DOHH2 (cell line): ENCODE data around the gene FKBP7.
"Not testable (repeated sequence)": the region's sequence is repeated elsewhere in the genome, so short reads cannot be mapped to it uniquely, and the experiment has no call there.

Source experiments
- H3F3A ChIP-seq: fragments of 200-600 bp; sonication (generic), shearing (Covaris generic); 2 replicates; pipeline ENCODE4 v1.6.0; 2016; ENCODE audit warnings: antibody characterized with exemption, mild to moderate bottlenecking; ENCODE audit not compliant: control insufficient read depth, insufficient read depth
- H3K27ac ChIP-seq: fragments of 200-600 bp; sonication (generic); 2 replicates; pipeline ENCODE4 v1.5.1; 2014; ENCODE audit warnings: low read depth, mild to moderate bottlenecking, low read length, moderate library complexity
- H3K27me3 ChIP-seq: fragments of 200-600 bp; sonication (generic); 2 replicates; pipeline ENCODE4 v1.6.1; 2014; ENCODE audit warnings: mild to moderate bottlenecking, low read length, mixed read lengths; ENCODE audit not compliant: control insufficient read depth
- H3K36me3 ChIP-seq: fragments of 200-600 bp; sonication (generic); 2 replicates; pipeline ENCODE4 v1.6.1; 2014; ENCODE audit warnings: mild to moderate bottlenecking, low read length, moderate library complexity, mixed read lengths; ENCODE audit not compliant: control insufficient read depth
- H3K4me1 ChIP-seq: fragments of 200-600 bp; sonication (generic); 2 replicates; pipeline ENCODE4 v1.6.1; 2014; ENCODE audit warnings: mild to moderate bottlenecking, low read length, mixed read lengths; ENCODE audit not compliant: control insufficient read depth
- H3K4me2 ChIP-seq: fragments of 200-600 bp; sonication (generic); 2 replicates; pipeline ENCODE4 v1.6.0; 2014; ENCODE audit warnings: mild to moderate bottlenecking, low read length, moderate library complexity
- H3K4me3 ChIP-seq: fragments of 200-600 bp; sonication (generic); 2 replicates; pipeline ENCODE4 v1.5.1; 2014; ENCODE audit warnings: mild to moderate bottlenecking, low read length, mixed read lengths
- H3K79me2 ChIP-seq: fragments of 200-600 bp; sonication (generic); 2 replicates; pipeline ENCODE4 v1.6.1; 2014; ENCODE audit warnings: mild to moderate bottlenecking, low read length, mixed read lengths; ENCODE audit not compliant: control insufficient read depth
- H3K9me2 ChIP-seq: fragments of 200-600 bp; sonication (generic); replicated peaks from 2 replicates; pipeline ENCODE4 v1.6.1; 2014; ENCODE audit warnings: mild to moderate bottlenecking, low read length, mixed read lengths; ENCODE audit not compliant: control insufficient read depth
- H3K9me3 ChIP-seq: fragments of 200-600 bp; sonication (generic); 2 replicates; pipeline ENCODE4 v1.6.1; 2014; ENCODE audit warnings: antibody characterized with exemption, low read length, mixed read lengths; ENCODE audit not compliant: control insufficient read depth, insufficient read depth
- H4K20me1 ChIP-seq: fragments of 200-600 bp; sonication (generic); 2 replicates; pipeline ENCODE4 v1.6.0; 2014; ENCODE audit warnings: low read depth, mild to moderate bottlenecking, antibody characterized with exemption, low read length, moderate library complexity; ENCODE audit not compliant: control insufficient read depth, insufficient read depth
- CTCF ChIP-seq: fragments of 200-600 bp; sonication (generic); IDR thresholded peaks from one replicate; pipeline ENCODE4 v1.5.1; 2014; ENCODE audit warnings: antibody characterized with exemption, mild to moderate bottlenecking, low read depth, low read length; ENCODE audit not compliant: poor library complexity, severe bottlenecking
- EZH2phosphoT487 ChIP-seq: fragments of 200-600 bp; sonication (generic); IDR thresholded peaks from 2 replicates; pipeline ENCODE4 v1.6.1; 2017; ENCODE audit warnings: borderline replicate concordance, mild to moderate bottlenecking, antibody characterized with exemption, low read length, moderate library complexity, mixed read lengths

Gene FKBP7

GRCh38 chr2:178478439-178479274, at the start of gene FKBP7:
FKBP7 (minus strand) TSS chr2:178478600; CDS start chr2:178478499, 101 bp downstream.
- H3F3A ChIP-seq = peaks cover 16% of the 10 kb centered on the region
- H3K4me3 ChIP-seq = peak within 1 kb of the TSS; percentile 89
- peaks cover 69% of the 10 kb centered on the region for H3K79me2 ChIP-seq
- peak within 1 kb of the TSS; percentile 99 for H3K4me2 ChIP-seq
- peak; percentile 90 for TF ChIP-seq CTCF
- no peak for TF ChIP-seq EZH2phosphoT487
- no peaks in the 10 kb centered on the region for H3K9me3 ChIP-seq
- no peaks in the 10 kb centered on the region for H3K27me3 ChIP-seq
- peaks cover 14% of the 10 kb centered on the region; the same call in 1 of the 2 replicates for H3K36me3 ChIP-seq
- 0 out of 2 replicates have a peak, but pooled peaks cover 6% of the 10 kb centered on the region for H4K20me1 ChIP-seq
- peaks cover 47% of the 10 kb centered on the region for H3K4me1 ChIP-seq
- no peaks in the 10 kb centered on the region for H3K9me2 ChIP-seq
- H3K27ac ChIP-seq = peak within 1 kb of the TSS; percentile 79

- peaks cover 3% of the 10 kb centered on the region; the same call in 1 of the 2 replicates for H4K20me1 ChIP-seq
- H3K9me3 ChIP-seq = no peaks in the 10 kb centered on the region
- H3K9me2 ChIP-seq = no peaks in the 10 kb centered on the region
- no peak overlapping the region for H3K4me2 ChIP-seq
- peaks cover 22% of the 10 kb centered on the region for H3K4me1 ChIP-seq
- peaks cover 1% of the 10 kb centered on the region; the same call in 1 of the 2 replicates for H3F3A ChIP-seq
- TF ChIP-seq CTCF = no peak
- no peak for TF ChIP-seq EZH2phosphoT487
- no peak overlapping the region for H3K4me3 ChIP-seq
- peaks cover 26% of the 10 kb centered on the region for H3K36me3 ChIP-seq
- peaks cover 86% of the 10 kb centered on the region for H3K79me2 ChIP-seq
- no peak overlapping the region for H3K27ac ChIP-seq
- no peaks in the 10 kb centered on the region for H3K27me3 ChIP-seq
Measured at GRCh38 chr2:178527592-178527991, 49.2 kb upstream of the FKBP7 start.

GRCh38 chr2:178526256-178526655, 47.9 kb upstream of the FKBP7 start:
- Histone ChIP-seq H3K36me3 (peaks cover 13% of the 10 kb centered on the region), H3K27me3 (no peaks in the 10 kb centered on the region), H3K4me2 (no peak overlapping the region), H3K9me2 (no peaks in the 10 kb centered on the region), H3K9me3 (no peaks in the 10 kb centered on the region), H3K4me1 (peaks cover 25% of the 10 kb centered on the region), H3F3A (peaks cover 7% of the 10 kb centered on the region), H3K79me2 (peaks cover 73% of the 10 kb centered on the region), H3K4me3 (no peak overlapping the region), H3K27ac (no peak overlapping the region), H4K20me1 (peaks cover 3% of the 10 kb centered on the region; the same call in 1 of the 2 replicates)
- TF ChIP-seq EZH2phosphoT487 = no peak
- no peak for TF ChIP-seq CTCF

GRCh38 chr2:178525460-178525859, 47.1 kb upstream of the FKBP7 start:
- H3K9me2 ChIP-seq, H3K9me3 ChIP-seq, H3K4me3 ChIP-seq, H3K27ac ChIP-seq, H4K20me1 ChIP-seq, H3F3A ChIP-seq, H3K36me3 ChIP-seq, H3K4me2 ChIP-seq, H3K27me3 ChIP-seq: not testable (repeated sequence)
- Histone ChIP-seq H3K4me1 (peaks cover 25% of the 10 kb centered on the region), H3K79me2 (peaks cover 65% of the 10 kb centered on the region)

- H3K27ac ChIP-seq, H3K27me3 ChIP-seq, H3K4me3 ChIP-seq, H3K36me3 ChIP-seq, H3K4me2 ChIP-seq, H4K20me1 ChIP-seq, H3K9me2 ChIP-seq, H3K9me3 ChIP-seq, H3F3A ChIP-seq: not testable (repeated sequence)
- peaks cover 23% of the 10 kb centered on the region for H3K4me1 ChIP-seq
- H3K79me2 ChIP-seq = peaks cover 61% of the 10 kb centered on the region
Measured at GRCh38 chr2:178525010-178525409, 46.6 kb upstream of the FKBP7 start.
